ENCODE results near the gene MKNK2.

MKNK2 gene

GRCh38 chr19:2079865-2080301 is 28.8 kb upstream of the MKNK2 start:
- DNase-seq: no peak

DNA sequence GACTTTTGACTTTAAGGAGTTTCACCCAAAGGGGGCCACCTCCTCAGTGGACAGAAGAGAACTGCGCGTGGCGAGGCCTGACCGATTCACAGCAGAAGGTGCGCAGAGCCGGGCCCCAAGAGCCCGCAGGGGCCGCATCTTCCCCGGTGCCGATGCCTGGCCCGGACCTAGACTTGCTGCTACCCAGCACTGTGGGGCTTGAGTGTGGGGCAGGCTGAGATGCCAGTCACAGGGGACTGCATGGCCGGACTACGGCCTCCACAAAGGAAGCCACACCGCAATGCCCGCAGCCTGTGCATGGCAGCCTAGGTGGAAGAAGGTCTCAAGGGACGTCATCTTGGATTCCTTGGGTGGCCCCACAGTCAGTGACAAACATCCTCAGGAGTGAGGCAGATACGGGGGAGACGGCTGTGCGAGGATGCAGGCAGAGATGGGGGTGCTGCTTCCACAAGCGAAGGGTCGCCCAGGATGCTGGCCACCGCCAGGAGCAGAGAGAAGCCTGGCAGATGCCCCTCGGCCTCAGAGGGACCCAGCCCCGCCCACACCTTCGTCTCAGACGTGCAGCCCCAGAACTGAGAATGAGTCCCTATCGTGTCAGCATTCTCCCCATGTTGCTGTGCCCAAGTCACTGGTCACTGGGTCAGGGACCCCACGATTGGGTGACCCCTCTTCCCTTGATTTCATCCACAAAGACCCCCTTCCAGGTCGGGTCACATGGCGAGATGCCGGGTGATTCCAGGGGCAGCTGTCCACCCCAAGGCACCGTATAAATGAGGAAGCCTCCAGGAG is 28.2 kb upstream of the MKNK2 start:
- no peak for DNase-seq

- no peak for DNase-seq
These were observed 27.0 kb upstream of the MKNK2 start for GRCh38 chr19:2077833-2078619.

DNA sequence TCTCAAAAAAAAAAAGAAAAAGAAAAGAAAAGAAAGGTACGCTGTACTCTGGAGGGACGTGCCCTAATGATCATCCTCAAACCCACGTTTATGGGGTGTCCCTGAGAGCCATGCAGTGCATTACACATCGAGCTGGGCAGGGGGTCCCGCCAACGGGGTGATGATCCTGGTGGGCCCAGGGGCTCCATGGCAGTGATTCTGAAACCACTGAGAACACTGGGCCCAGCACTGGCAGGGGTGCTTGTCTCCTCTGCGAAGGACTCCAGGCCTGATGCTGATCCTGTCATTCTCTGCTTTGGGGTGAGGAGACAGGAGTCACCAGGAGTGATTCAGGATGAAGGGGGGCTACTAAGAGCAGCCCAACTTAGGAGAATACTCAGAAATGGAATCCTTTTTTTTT is 26.4 kb upstream of the MKNK2 start:
- no peak for DNase-seq

DNA sequence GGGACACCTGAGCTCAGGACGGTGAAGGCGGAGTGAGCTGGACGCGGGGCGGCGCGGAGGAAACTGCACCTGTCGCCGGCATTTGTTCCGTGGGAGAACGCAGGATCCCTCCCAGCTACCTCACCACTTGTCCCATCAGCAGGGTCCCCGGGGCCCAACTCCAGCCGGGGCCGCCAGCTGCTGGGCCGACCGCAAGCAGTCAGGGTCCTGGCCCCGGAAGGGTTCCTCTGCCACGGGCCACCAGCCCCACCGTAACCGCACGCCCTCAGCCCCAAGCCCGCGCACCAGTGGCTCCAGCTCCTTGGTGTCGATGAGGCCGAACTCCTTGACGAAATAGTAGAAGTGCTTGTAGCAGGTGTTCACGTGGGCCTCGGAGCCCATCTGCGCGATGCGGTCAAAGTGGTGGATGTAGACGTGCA is 25.5 kb upstream of the MKNK2 start:
- no peak for DNase-seq

GRCh38 chr19:2072757-2073551 is 21.9 kb upstream of the MKNK2 start:
- no peak for DNase-seq

- no peak for DNase-seq
These were observed 20.1 kb upstream of the MKNK2 start for GRCh38 chr19:2070986-2071673.

GRCh38 chr19:2070436-2070827 is 19.4 kb upstream of the MKNK2 start:
- no peak for DNase-seq

DNA sequence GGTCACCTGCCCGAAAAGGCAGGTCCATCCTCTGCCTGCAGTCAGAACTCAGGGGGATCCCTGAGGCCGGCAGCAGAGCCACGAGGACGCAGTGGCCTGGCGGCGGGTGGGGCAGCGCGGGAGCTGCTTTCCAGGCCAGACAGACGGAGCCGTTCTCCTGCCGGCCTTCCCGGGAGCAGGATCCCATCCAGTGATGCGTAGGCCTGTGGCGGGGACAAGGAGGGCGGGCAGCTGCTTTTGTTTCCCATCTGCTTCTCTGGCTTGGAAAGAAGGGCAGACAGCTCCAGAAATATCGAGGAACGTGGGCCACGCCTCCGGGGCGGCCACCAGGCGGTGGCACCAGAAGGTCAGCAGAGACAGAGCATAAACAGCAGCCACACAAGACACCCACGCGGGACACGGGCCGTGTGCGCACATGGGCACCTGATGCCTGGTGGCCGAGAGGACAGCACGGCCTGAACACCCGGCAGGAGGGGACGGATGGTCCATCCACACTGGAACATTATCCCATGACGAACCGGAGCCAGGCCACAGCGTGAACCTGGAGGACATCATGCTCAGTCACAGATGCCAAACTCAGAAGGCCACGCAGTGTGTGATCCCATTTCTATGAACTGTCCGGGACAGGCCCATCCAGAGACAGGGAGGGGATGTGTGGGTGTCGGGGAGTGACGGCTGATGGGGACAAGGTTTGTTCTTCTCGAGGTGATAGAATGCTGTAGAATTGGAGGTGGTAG is 13.9 kb upstream of the MKNK2 start:
- DNase-seq: no peak

DNA sequence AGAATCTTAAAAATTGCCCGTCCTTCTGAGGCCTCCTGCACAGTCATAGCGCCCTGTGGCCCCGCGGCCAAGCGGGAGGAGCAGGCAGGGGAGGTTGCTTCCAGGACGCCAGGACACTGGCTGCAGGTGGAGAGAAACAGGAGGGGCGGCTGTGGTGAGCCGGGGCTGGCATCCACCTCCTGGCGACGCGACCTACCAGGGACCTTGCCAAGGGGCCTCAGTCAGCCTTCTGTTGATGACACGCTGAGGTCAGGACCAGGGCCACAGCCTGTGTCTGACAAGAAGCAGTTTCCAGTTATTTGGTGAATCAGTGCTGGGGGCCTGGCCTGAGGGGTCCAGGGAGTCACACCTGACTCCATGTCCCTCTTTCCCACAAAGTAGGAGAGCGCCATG is 13.3 kb upstream of the MKNK2 start:
- no peak for DNase-seq

GRCh38 chr19:2063824-2064223 is 12.8 kb upstream of the MKNK2 start:
- DNase-seq: no peak

DNA sequence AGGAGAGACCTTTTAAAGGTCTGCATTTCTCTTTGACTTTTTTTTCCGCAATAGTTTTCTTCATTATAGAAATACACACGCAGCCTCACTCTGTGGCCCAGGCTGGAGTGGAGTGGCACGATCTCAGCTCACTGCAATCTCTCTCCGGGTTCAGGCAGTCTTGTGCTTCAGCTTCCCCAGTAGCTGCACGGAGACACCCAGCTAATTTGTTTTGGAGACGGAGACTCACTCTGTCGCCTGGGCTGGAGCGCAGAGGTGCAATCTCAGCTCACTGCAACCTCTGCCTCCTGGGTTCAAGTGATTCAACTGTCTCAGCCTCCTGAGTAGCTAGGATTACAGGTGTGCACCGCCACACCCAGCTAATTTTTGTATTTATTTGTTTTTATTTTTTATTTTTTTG is 11.7 kb upstream of the MKNK2 start:
- DNase-seq: no peak

DNA sequence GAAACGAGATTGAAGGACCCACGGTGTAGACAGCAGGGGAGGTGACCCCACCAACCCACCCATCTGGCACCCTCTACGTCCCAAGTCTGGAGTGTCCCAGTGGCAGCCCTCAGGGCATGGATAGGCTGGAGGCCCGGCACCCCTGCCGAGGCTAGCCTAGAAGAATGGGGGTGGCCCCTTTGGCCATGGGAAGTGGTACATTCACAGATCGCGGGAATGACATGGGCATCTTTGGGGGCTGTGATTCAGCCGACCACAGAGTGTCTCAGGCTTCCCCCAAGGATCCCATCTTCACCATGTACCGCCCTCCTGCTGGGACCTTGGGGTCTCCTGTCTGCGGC is 11.3 kb upstream of the MKNK2 start:
- no peak for DNase-seq

DNA sequence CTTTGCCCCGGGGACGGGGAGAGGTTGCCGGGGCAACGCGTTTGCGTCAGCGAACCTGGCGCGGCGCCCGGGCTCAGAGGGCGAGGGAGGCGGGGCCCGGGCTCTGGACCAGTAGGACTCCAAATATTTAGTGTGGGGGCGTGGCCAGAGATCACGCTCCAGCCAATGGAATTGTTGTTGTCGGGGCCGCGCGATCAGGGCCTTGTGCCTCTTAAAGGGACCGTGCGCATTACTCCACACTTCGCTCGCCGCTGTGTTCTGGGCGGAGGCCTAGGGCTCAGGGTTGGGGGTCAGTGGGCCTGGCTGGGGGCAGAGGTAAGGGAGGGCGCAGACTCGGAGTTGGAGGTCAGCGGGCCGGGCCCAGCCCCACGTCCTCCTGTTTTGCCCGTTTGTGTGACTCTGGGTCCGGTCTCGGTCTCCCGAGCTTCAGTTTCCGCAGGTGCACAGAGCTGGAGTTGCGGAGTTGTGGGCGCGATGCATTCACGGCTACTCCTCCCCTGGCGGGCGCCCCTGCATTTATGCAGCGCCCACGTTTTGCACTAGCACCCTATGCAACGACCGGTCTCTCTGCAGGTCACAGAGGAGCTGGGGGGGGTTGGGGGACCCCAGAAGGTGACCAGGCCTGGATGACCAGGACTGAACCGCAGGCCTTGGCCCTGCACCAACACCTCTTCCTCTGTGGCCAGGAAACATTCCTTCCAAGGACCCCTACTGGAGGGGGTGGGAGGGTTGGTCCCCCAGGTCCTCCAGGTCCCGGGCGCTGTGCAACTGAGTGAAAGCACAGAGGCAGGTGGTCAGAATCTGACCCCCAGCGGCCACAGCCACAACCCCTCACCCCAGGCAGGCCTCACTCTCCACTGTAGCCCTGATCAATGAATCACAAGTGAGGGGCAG is 10.7 kb upstream of the MKNK2 start:
- peak; percentile 99 for DNase-seq

DNA sequence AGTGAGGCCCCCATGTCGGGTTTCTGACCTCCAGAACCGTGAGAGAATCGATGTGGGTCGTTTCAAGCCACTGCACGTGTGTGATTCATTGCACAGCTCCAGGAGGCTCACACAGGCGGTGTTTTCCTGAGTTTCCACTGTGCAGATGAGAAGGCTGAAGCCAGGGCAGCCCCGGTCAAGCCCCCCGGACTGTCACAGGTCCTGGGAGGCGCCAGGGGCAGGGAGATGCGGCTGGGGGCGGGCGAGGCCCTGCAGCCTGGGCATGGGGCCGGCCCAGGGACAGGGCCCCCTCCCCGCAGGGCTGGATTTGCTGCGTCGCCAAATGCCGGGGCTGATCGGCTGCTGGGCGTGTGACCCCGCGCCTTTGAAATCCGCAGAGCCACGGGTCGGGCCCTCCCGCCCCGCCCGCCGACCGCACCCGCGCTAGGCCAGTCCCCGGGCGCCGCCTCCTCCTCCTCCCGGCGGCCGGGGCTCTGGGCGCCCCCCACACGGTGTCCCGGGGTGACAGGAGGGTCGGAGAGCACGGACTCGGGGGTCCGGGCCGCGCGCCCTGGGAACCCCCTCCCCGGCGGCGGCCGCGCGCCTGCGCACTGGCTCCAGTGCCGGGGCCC is 9.9 kb upstream of the MKNK2 start:
- peak; percentile 85 for DNase-seq

GRCh38 chr19:2059422-2060201 is 8.6 kb upstream of the MKNK2 start:
- DNase-seq: no peak

DNA sequence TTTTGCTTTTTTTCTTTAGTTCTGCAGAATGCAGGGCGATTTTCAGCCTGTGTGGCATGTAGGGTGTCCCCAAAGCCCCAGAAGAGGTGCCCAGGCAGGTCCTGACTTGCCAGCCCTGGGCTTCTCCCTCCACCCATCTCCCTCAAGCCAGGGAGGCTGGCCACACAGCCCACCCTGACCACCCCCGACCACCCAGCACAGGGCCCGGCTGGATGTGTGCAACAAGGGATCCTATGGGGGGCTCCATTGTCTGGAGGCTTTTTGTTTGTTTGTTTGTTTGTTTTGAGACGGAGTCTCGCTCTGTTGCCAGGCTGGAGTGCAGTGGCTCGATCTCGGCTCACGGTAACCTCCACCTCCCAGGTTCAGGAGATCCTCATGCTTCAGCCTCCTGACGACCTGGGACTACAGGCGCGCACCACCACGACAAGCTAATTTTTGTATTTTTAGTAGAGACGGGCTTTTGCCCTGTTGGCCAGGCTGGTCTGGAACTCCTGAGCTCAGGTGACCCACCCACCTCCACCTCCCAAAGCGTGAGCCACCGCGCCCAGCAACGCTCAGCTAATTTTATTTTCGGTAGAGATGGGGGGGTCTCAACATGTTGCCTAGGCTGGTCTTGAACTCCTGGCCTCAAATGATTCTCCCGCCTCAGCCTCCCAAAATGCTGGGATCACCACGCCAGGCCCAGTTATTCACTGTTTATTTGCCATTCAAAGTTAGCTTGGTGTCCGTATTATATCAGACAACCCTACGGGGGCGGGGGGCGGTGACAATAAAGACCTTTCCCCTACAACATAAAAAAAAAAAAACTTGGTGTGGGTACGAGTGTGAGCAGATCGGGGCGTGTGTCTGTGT is 7.8 kb upstream of the MKNK2 start:
- DNase-seq: no peak

DNA sequence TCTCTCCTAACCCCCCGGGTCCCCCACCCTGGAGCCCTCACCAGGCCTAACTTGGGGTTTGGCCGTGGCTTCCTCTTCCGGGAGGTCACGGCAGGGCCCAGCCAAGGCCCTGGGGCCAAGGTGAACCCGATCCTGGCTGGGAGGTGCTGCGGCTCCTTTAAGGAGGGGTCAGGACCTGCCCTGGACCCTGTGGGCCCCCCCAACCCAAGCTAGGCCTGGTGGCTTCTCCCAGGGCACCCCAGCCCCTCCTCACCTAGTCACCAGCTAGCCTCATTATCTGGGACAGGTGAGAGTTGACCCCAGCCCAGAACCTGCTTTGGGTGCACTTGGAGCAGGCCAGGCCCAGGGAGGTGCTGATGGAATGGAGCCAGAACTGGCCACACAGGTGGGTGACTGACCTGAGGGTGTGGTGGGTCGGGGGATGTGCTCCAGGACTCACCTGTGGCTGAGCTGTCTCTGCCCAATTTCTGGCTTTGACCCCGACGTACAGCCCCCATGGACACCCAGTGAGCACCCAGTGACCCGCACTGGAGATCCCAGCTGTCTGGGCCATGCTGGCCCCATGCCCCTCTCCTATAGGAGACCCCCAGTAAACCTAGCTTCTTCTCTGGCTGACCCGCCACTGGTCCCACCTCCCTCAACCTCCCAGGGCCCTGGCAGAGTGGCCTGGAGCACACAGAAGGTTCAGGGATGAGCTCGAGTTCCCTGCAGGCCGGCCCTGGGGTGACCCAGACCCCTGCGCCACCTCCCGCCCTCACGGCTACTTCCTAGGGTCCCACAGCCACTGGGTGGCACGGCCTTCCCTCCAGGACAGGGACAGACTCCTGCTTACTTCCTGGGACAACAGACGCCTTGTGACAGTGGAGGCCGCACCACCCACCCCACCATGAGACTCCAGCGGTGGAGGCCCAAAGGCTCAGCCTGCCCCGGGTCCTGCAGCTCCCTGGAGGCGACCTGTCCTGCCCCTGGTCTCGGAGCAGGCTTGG is 6.7 kb upstream of the MKNK2 start:
- DNase-seq: no peak
